ENCODE results near the gene HDAC4.

GRCh38 chr2:239159476-239159911 is 241.3 kb downstream of the HDAC4 start:
- TF ChIP-seq CTCF (conservative IDR thresholded peaks at IDR 0.05; ENCODE audit: low read depth, low read length) = no peak
- no peak for TF ChIP-seq MXI1 (IDR thresholded peaks at IDR 0.05; ENCODE audit: borderline replicate concordance, low read depth, low read length)
- TF ChIP-seq FOS (IDR thresholded peaks at IDR 0.05; ENCODE audit: low read depth, low read length) = no peak
- TF ChIP-seq CHD1 (IDR thresholded peaks at IDR 0.05; ENCODE audit: low read depth, low read length) = no peak
- no peak for TF ChIP-seq POLR2A (IDR thresholded peaks at IDR 0.05; ENCODE audit: low read depth, low read length)
- no peak for TF ChIP-seq RFX5 (IDR thresholded peaks at IDR 0.05; ENCODE audit: low read depth, low read length)

Data from IMR-90 (cell line).